CD4-positive, CD25-positive, alpha-beta regulatory T cell (primary cell): ENCODE results near the gene NUDT1. TPM values are rescaled to one million over a fixed set of nuclear protein-coding genes. Genes with fewer than 3 reads are reported as not detected.

ENCODE experiments used
- ATAC-seq, 2 donors: fragments of 150-1000 bp; cut with Tn5 transposase; one replicate each; pipeline ENCODE4 v1.10.0; 2021; ENCODE audit warnings: low read depth in 2 of 2, moderate number of reproducible peaks in 2 of 2, moderate library complexity in 1 of 2
- DNase-seq, 3 donors: peaks; one replicate each; pipeline versions ENCODE4 v3.0.0 to v3.0.0-alpha.2; 2012 to 2022; ENCODE audit warnings: mixed read lengths in 1 of 3
- H3K27ac ChIP-seq: one replicate; pipeline ENCODE4 v1.7.0; 2013; ENCODE audit warnings: mild to moderate bottlenecking, low read length; ENCODE audit not compliant: insufficient read depth, poor library complexity, severe bottlenecking
- H3K27me3 ChIP-seq: one replicate; pipeline ENCODE4 v1.7.0; 2013; ENCODE audit warnings: low read length; ENCODE audit not compliant: control insufficient read depth, insufficient read depth
- H3K36me3 ChIP-seq: one replicate; pipeline ENCODE4 v1.7.0; 2013; ENCODE audit warnings: mild to moderate bottlenecking, low read length, moderate library complexity; ENCODE audit not compliant: control insufficient read depth, insufficient read depth
- H3K4me1 ChIP-seq: 2 replicates; pipeline ENCODE4 v1.7.0; 2013; ENCODE audit warnings: mild to moderate bottlenecking, low read length; ENCODE audit not compliant: insufficient read depth, control insufficient read depth, poor library complexity, severe bottlenecking
- H3K4me3 ChIP-seq: one replicate; pipeline ENCODE4 v1.7.0; 2013; ENCODE audit warnings: low read depth, mild to moderate bottlenecking, low read length, moderate library complexity
- H3K9me3 ChIP-seq, 2 experiments: 1 replicate in 1 of 2; 2 replicates in 1 of 2; pipeline ENCODE4 v1.7.0; 2013; ENCODE audit warnings: low read length in 2 of 2, mild to moderate bottlenecking in 1 of 2, moderate library complexity in 1 of 2; ENCODE audit not compliant: control insufficient read depth in 2 of 2
- H3K27ac Mint-ChIP-seq, 3 donors: one replicate each; pipeline ENCODE4 v1.8.0; 2020 to 2022; ENCODE audit warnings: mild to moderate bottlenecking in 3 of 3, mixed read lengths in 3 of 3, moderate library complexity in 2 of 3
- H3K27me3 Mint-ChIP-seq: one replicate; pipeline ENCODE4 v1.8.0; 2022; ENCODE audit warnings: mild to moderate bottlenecking, mixed read lengths
- H3K36me3 Mint-ChIP-seq: one replicate; pipeline ENCODE4 v1.8.0; 2020; ENCODE audit warnings: mixed read lengths
- H3K4me1 Mint-ChIP-seq, 4 donors: one replicate each; pipeline ENCODE4 v1.8.0; 2020 to 2022; ENCODE audit warnings: mixed read lengths in 4 of 4, mild to moderate bottlenecking in 1 of 4
- H3K4me3 Mint-ChIP-seq, 4 donors: one replicate each; pipeline ENCODE4 v1.8.0; 2020 to 2022; ENCODE audit warnings: mild to moderate bottlenecking in 4 of 4, mixed read lengths in 4 of 4, moderate library complexity in 3 of 4
- H3K9me3 Mint-ChIP-seq, 7 donors: one replicate each; pipeline ENCODE4 v1.8.0; 2020 to 2022; ENCODE audit warnings: mixed read lengths in 7 of 7, mild to moderate bottlenecking in 3 of 7, moderate library complexity in 2 of 7
- polyA plus RNA-seq, 4 donors: library from polyadenylated mRNA; unstranded; fragments of 300-500 nt; fragmentation: Illumina TruSeq; gene quantifications; one replicate each; pipeline ENCODE4 v1.2.3, GENCODE V29; 2021
- total RNA-seq: library from RNA; stranded (reverse); gene quantifications from one replicate; pipeline ENCODE4 v1.2.3, GENCODE V29; 2022

Gene NUDT1
- total and polyA plus RNA-seq, 5 donors from 2014 or later = 17.5 to 73.7 (median 69.8) TPM

DNA sequence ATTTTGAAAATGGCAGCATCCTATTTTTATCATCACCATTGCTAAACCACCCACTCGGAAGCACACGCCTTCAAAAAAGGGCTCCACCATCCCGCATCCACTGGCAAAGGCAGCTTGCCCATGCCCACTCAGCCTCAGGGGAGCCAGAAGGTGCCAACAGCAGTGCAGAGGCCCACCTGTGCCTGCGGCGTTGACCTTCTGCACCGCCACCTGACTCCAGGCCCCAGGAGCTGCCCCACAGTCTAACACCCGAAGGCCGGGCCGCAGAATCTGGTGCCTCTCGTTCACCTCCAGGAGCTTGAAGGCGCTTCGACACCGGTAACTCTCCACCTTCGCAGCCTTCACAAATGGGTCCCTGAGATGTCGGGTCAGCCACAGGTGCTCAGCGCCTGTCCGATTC is 2.8 kb upstream of the NUDT1 start:
- peaks cover 18% of the 10 kb centered on the region for H3K4me1 ChIP-seq
- no peak overlapping the region for H3K4me3 ChIP-seq
- Mint-ChIP-seq H3K27ac (peak overlapping the region in 1 of 3 donors; percentile 65), H3K27me3 (no peaks in the 10 kb centered on the region), H3K36me3 (peaks cover 7% of the 10 kb centered on the region), H3K4me3 (peak overlapping the region; percentile 33 to 98 (median 60)), H3K4me1 (peaks cover 4 to 45% (median 11%) of the 10 kb centered on the region in 4 donors), H3K9me3 (no peaks in the 10 kb centered on the region)
- peaks cover 26% of the 10 kb centered on the region for H3K36me3 ChIP-seq
- H3K27ac ChIP-seq = no peak overlapping the region
- H3K9me3 ChIP-seq = no peaks in the 10 kb centered on the region
- no peaks in the 10 kb centered on the region for H3K27me3 ChIP-seq
- ATAC-seq = no peak
- no peak for DNase-seq

- ATAC-seq (peak; percentile 23 to 29), DNase-seq (peak in 2 of 3 donors; percentile 17 to 47)
- Histone ChIP-seq H3K36me3 (peaks cover 8% of the 10 kb centered on the region), H3K4me3 (peak overlapping the region; percentile 80), H3K27ac (peak overlapping the region; percentile 68), H3K27me3 (no peaks in the 10 kb centered on the region), H3K4me1 (peaks cover 18% of the 10 kb centered on the region), H3K9me3 (no peaks in the 10 kb centered on the region)
- Mint-ChIP-seq H3K4me3 (peak overlapping the region; percentile 93 to 98 (median 95)), H3K36me3 (no peaks in the 10 kb centered on the region), H3K9me3 (peaks cover 0 to 1% (median 0%) of the 10 kb centered on the region in 7 donors), H3K27me3 (no peaks in the 10 kb centered on the region), H3K4me1 (peaks cover 4 to 37% (median 10%) of the 10 kb centered on the region in 4 donors), H3K27ac (peak overlapping the region; percentile 93 to 94 (median 94))
Measured at GRCh38 chr7:2242541-2243429, 759 bp downstream of the NUDT1 start.

DNA sequence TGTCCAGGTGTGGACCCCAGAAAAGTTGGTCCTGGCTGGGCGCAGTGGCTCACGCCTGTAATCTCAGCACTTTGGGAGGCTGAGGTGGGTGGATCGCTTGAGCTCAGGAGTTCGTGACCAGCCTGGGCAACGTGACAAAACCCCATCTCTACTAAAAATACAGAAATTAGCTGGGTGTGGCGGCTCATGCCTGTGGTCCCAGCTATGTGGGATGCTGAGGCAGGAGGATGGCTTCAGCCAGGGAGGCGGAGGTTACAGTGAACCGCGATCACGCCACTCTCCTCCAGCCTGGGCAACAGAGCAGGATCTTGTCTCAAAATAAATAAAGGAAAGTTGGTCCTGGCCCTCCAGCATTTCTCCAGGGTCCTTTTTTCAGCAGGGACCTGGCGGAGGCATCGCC is 1.4 kb downstream of the NUDT1 start:
- Histone ChIP-seq H3K27me3 (no peaks in the 10 kb centered on the region), H3K36me3 (peaks cover 1% of the 10 kb centered on the region), H3K9me3 (no peaks in the 10 kb centered on the region), H3K4me3 (no peak overlapping the region), H3K27ac (no peak overlapping the region), H3K4me1 (peaks cover 18% of the 10 kb centered on the region)
- Mint-ChIP-seq H3K9me3 (peaks cover 0 to 1% (median 0%) of the 10 kb centered on the region in 7 donors), H3K4me3 (peak overlapping the region; percentile 27 to 94 (median 52)), H3K36me3 (no peaks in the 10 kb centered on the region), H3K27me3 (no peaks in the 10 kb centered on the region), H3K27ac (peak overlapping the region in 1 of 3 donors; percentile 25), H3K4me1 (peaks cover 4 to 39% (median 10%) of the 10 kb centered on the region in 4 donors)
- ATAC-seq (no peak), DNase-seq (no peak)

DNA sequence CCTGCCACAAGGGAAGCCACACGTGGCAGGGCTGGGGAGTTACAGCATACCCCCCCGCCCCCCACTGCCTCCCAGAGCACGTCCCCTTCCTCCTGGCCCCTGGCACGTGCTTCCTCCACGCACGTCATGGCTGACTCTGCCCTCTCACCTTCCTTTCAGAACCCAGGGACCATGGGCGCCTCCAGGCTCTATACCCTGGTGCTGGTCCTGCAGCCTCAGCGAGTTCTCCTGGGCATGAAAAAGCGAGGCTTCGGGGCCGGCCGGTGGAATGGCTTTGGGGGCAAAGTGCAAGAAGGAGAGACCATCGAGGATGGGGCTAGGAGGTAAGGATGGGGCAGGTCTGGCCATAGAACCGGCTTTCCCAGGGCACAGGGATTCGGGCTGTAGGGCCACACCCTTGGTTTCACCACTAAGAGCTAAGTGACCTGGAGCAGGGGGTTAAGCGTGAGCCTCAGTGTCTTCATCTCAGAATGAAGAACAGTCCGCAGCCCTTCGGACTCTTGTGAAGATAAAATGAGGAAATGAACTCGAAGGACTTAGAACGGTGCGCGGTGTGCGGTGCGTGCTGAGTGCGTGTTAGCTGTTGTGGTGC is 2.5 kb downstream of the NUDT1 start:
- peaks cover 0 to 1% (median 0%) of the 10 kb centered on the region in 7 donors for H3K9me3 Mint-ChIP-seq
- Histone ChIP-seq H3K27me3 (no peaks in the 10 kb centered on the region), H3K4me1 (peaks cover 23% of the 10 kb centered on the region), H3K27ac (no peak overlapping the region), H3K9me3 (no peaks in the 10 kb centered on the region), H3K36me3 (no peaks in the 10 kb centered on the region), H3K4me3 (no peak overlapping the region)
- H3K36me3 Mint-ChIP-seq = no peaks in the 10 kb centered on the region
- peak overlapping the region in 1 of 4 donors; percentile 35 for H3K4me3 Mint-ChIP-seq
- peaks cover 4 to 48% (median 15%) of the 10 kb centered on the region in 4 donors for H3K4me1 Mint-ChIP-seq
- ATAC-seq (no peak), DNase-seq (no peak)
- H3K27me3 Mint-ChIP-seq = no peaks in the 10 kb centered on the region
- H3K27ac Mint-ChIP-seq = peak overlapping the region in 1 of 3 donors; percentile 67

GRCh38 chr7:2245883-2246675 is 4.1 kb downstream of the NUDT1 start:
- H3K4me3 Mint-ChIP-seq = peak overlapping the region in 1 of 4 donors; percentile 19
- H3K4me1 Mint-ChIP-seq = peaks cover 4 to 33% (median 13%) of the 10 kb centered on the region in 4 donors
- H3K9me3 Mint-ChIP-seq = peaks cover 0 to 1% (median 0%) of the 10 kb centered on the region in 7 donors
- DNase-seq (no peak), ATAC-seq (no peak)
- no peaks in the 10 kb centered on the region for H3K27me3 Mint-ChIP-seq
- no peaks in the 10 kb centered on the region for H3K36me3 ChIP-seq
- peaks cover 23% of the 10 kb centered on the region for H3K4me1 ChIP-seq
- H3K9me3 ChIP-seq = no peaks in the 10 kb centered on the region
- no peak overlapping the region for H3K4me3 ChIP-seq
- no peak overlapping the region for H3K27ac Mint-ChIP-seq
- no peaks in the 10 kb centered on the region for H3K36me3 Mint-ChIP-seq
- no peaks in the 10 kb centered on the region for H3K27me3 ChIP-seq
- H3K27ac ChIP-seq = no peak overlapping the region

DNA sequence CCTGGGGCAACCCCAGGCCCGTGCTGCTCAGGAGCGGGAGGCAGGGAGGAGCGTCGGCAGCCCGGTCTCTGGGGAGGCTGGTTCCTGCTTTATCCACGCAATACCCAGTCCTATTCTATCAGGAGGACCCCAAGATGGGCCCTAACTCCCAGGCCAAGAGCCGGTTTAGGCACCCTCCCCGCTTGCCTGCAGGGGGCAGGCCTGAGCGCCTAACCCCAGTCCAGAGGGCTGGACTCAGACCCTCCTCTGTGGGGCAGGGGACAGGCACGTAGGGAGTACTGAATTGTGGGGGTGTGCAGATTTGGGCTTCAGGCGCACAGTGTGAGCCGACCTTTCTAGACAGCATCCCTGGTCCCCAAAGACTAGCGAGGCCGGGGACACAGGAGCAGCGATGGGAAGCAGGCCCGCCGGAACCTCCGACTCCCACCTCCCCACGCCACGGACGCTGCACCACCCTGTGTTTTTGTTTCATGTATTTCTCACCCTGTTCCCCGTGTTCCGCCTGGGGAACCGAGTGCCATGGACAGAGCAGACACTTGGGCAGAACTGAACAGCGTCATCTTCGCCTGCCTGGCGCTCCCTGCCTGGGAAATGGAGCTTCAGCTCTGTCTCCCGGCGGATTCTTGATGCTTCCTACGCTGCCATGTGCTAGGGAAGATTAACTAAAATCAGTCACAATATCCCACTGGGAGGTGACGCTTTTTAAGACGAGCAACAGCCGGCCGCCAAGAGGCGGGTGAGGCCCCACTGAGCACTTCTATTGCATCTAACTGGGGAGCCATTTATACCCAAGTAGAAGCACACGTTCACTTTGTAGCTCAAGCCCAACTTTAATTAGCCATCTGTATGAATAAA is 5.3 kb downstream of the NUDT1 start:
- Histone ChIP-seq H3K36me3 (no peaks in the 10 kb centered on the region), H3K4me3 (no peak overlapping the region), H3K27ac (no peak overlapping the region), H3K9me3 (no peaks in the 10 kb centered on the region), H3K27me3 (no peaks in the 10 kb centered on the region), H3K4me1 (peaks cover 14% of the 10 kb centered on the region)
- DNase-seq (no peak), ATAC-seq (no peak)
- H3K27me3 Mint-ChIP-seq = no peaks in the 10 kb centered on the region
- peak overlapping the region in 1 of 3 donors; percentile 38 for H3K27ac Mint-ChIP-seq
- H3K9me3 Mint-ChIP-seq = peaks cover 0 to 1% (median 0%) of the 10 kb centered on the region in 7 donors
- H3K4me3 Mint-ChIP-seq = no peak overlapping the region
- H3K4me1 Mint-ChIP-seq = peaks cover 4 to 31% (median 12%) of the 10 kb centered on the region in 4 donors
- no peaks in the 10 kb centered on the region for H3K36me3 Mint-ChIP-seq
